K562 (cell line): ENCODE data around the gene RNF214. TPM values are rescaled to one million over a fixed set of nuclear protein-coding genes. Genes with fewer than 3 reads are reported as not detected.
A peak's percentile ranks its signal among the peaks of the same experiment; 100 is the strongest.

Experiments
- ATF1 ChIP-seq, 2 experiments: fragments of 450-650 bp in 1 of 2; IDR thresholded peaks; 2 replicates each; pipeline ENCODE4 v1.6.1; 2016; ENCODE audit warnings: missing compliant biosample characterization in 1 of 2, missing genetic modification characterization in 1 of 2
- CTCFL ChIP-seq: IDR thresholded peaks from 2 replicates; pipeline ENCODE4 v1.6.1; 2011; ENCODE audit warnings: borderline replicate concordance, low read depth, mild to moderate bottlenecking, moderate library complexity, low read length; ENCODE audit not compliant: insufficient read depth, poor library complexity, severe bottlenecking
- DEAF1 ChIP-seq: fragments of 450-650 bp; formaldehyde crosslinking; IDR thresholded peaks from 2 replicates; pipeline ENCODE4 v1.4.0; 2020; ENCODE audit warnings: mild to moderate bottlenecking, moderate library complexity
- EP300 ChIP-seq: IDR thresholded peaks from 2 replicates; pipeline ENCODE4 v1.6.1; 2012; ENCODE audit warnings: low read length, improper control_type of control experiment
- NR2F6 ChIP-seq: fragments of 450-650 bp; formaldehyde crosslinking; IDR thresholded peaks from 2 replicates; pipeline ENCODE4 v1.4.0; 2020; ENCODE audit warnings: mild to moderate bottlenecking
- POLR2G ChIP-seq: fragments of 200-400 bp; formaldehyde crosslinking; IDR thresholded peaks from 2 replicates; pipeline ENCODE4 v1.6.1; 2017; ENCODE audit warnings: low read depth, mild to moderate bottlenecking, antibody characterized with exemption, low read length, moderate library complexity
- RCOR1 ChIP-seq, 2 experiments: IDR thresholded peaks; 2 replicates each; pipeline ENCODE4 v1.6.1; 2012; ENCODE audit warnings: low read depth in 2 of 2, low read length in 2 of 2, borderline replicate concordance in 1 of 2, improper control_type of control experiment in 1 of 2
- SMARCB1 ChIP-seq: IDR thresholded peaks from 2 replicates; pipeline ENCODE4 v1.6.1; 2011; ENCODE audit warnings: improper control_type of control experiment, low read depth; ENCODE audit not compliant: insufficient read length
- TAF1 ChIP-seq: IDR thresholded peaks from 2 replicates; pipeline ENCODE4 v1.6.1; 2011; ENCODE audit warnings: mild to moderate bottlenecking, low read length, moderate library complexity; ENCODE audit not compliant: insufficient read depth, control insufficient read depth, severe bottlenecking; ENCODE audit errors: extremely low read depth
- TRIM24 ChIP-seq, 2 experiments: fragments of 450-650 bp; IDR thresholded peaks; 2 replicates each; pipeline ENCODE4 v1.6.1; 2016
- VEZF1 ChIP-seq: fragments of 200-800 bp; sonication (Bioruptor generic); IDR thresholded peaks from 2 replicates; pipeline ENCODE4 v1.6.1; 2017; ENCODE audit warnings: missing genetic modification characterization, missing compliant biosample characterization
- YBX1 ChIP-seq: fragments of 450-650 bp; IDR thresholded peaks from 2 replicates; pipeline ENCODE4 v1.7.1; 2016; ENCODE audit warnings: mild to moderate bottlenecking
- ZNF224 ChIP-seq: sonication (generic); formaldehyde crosslinking; IDR thresholded peaks from 2 replicates; pipeline ENCODE4 v1.8.0; 2022; ENCODE audit warnings: mild to moderate bottlenecking, missing genetic modification reagents
- ZNF644 ChIP-seq: fragments of 200-800 bp; sonication (Bioruptor generic); IDR thresholded peaks from 2 replicates; pipeline ENCODE4 v1.6.1; 2016; ENCODE audit warnings: low read depth, missing genetic modification characterization, missing compliant biosample characterization
- ZNF668 ChIP-seq: fragments of 250-450 bp; sonication (Bioruptor Pico); IDR thresholded peaks from 2 replicates; pipeline ENCODE4 v1.8.0; 2022; ENCODE audit warnings: mild to moderate bottlenecking, inconsistent platforms
- polyA plus RNA-seq, 8 experiments: library from polyadenylated mRNA; depleted of rRNA in 4 of 8; stranded (reverse) in 5 of 8; unstranded in 3 of 8; fragments of >200 nt; fragmentation: Nextera tagmentation in 2 of 8; fragmentation: Illumina TruSeq in 1 of 8; extraction: Ambion mirVana in 2 of 8; extraction: Trizol in 1 of 8; gene quantifications; 2 replicates each; pipeline versions ENCODE4 v1.2.1 to v1.2.3, GENCODE V29; 2011 to 2014; ENCODE audit warnings: inconsistent platforms in 1 of 8, missing spikeins in 1 of 8
- total RNA-seq, 7 experiments: library from RNA; depleted of rRNA in 6 of 7; stranded (reverse); fragments of >200 nt in 6 of 7; fragmentation: Illumina TruSeq in 2 of 7; extraction: Trizol in 2 of 7; gene quantifications; 2 replicates each; pipeline versions ENCODE4 v1.2.1 to v1.2.3, GENCODE V29; 2011 to 2021; ENCODE audit warnings: low replicate concordance in 1 of 7
- TF ChIP-seq, protein P1 (sequence below): fragments of 200-800 bp; sonication (Bioruptor generic); IDR thresholded peaks from 2 replicates; pipeline ENCODE4 v1.6.1; 2016; ENCODE audit warnings: missing genetic modification characterization, missing compliant biosample characterization

RNF214 gene
- total and polyA plus RNA-seq, 9 of the 15 experiments (the other 6 are each of a cell fraction or from before 2014, with no cell fraction given), result 6.6 to 24.8 (median 11.9) TPM

DNA sequence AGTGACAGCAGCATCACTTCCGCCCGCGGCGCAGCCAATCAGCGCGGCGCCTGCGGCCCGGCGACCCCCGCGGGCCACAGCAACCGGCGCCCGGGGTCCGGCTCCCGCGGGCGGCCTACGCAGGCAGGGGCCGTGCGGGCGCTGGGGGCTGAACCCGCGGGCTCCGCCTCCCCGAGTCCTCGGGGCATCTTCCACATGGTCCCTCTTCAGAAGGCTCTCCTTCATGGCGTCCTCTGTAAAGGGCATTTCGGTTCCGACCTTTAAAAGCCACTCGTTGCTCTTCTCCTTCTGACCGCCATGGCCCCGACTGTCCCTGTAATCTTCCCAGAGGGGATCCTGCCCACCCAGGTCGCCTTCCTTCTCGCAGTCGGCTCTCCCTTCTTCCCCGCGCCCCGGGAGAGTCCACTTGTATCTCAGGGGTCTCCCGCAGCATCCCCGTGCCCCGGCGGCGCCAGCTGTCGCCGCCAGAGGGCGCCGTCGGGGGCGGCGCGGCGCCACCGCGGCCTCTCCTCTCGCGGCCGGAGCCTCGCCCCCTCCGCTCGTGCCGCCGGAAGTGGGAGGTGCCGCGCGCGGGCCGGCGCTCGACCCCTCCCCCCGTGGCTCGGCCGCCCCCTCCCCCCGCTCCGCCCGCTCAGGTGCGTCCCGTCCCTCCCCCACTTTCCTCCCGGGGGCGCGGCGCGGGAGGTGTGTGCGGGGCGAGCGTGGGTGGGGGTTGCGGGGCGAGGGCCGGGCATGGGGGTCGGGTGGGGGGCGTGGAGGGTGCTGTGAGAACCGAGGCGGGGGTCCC is at the start of gene RNF214 (continued):
- TF ChIP-seq RCOR1 (IDR thresholded peaks at IDR 0.05; ENCODE audit: borderline replicate concordance in 1 of 2, low read depth in 2 of 2, low read length in 2 of 2) (peak in 1 of 2 experiments; percentile 48; a peak in 2 of 4 replicates), TAF1 (peak; percentile 81), ZNF668 (0 out of 2 replicates have a peak, but pooled peaks have one; percentile 55), ZNF224 (CRISPR knock-in tag) (no peak), SMARCB1 (no peak), NR2F6 (no peak), CTCFL (peak; percentile 97), ATF1 (CRISPR knock-in tag; IDR thresholded peaks at IDR 0.05) (no peak), ATF1 (tag; IDR thresholded peaks at IDR 0.05) (peak; percentile 63; the same call in 1 of the 2 replicates), EP300 (peak; percentile 29; the same call in 1 of the 2 replicates), TRIM24 (IDR thresholded peaks at IDR 0.05) (no peak), ZNF644 (tag) (no peak), POLR2G (peak; percentile 88), VEZF1 (peak; percentile 92), DEAF1 (CRISPR knock-in tag) (no peak), YBX1 (no peak)
- TF ChIP-seq, protein P1, sequence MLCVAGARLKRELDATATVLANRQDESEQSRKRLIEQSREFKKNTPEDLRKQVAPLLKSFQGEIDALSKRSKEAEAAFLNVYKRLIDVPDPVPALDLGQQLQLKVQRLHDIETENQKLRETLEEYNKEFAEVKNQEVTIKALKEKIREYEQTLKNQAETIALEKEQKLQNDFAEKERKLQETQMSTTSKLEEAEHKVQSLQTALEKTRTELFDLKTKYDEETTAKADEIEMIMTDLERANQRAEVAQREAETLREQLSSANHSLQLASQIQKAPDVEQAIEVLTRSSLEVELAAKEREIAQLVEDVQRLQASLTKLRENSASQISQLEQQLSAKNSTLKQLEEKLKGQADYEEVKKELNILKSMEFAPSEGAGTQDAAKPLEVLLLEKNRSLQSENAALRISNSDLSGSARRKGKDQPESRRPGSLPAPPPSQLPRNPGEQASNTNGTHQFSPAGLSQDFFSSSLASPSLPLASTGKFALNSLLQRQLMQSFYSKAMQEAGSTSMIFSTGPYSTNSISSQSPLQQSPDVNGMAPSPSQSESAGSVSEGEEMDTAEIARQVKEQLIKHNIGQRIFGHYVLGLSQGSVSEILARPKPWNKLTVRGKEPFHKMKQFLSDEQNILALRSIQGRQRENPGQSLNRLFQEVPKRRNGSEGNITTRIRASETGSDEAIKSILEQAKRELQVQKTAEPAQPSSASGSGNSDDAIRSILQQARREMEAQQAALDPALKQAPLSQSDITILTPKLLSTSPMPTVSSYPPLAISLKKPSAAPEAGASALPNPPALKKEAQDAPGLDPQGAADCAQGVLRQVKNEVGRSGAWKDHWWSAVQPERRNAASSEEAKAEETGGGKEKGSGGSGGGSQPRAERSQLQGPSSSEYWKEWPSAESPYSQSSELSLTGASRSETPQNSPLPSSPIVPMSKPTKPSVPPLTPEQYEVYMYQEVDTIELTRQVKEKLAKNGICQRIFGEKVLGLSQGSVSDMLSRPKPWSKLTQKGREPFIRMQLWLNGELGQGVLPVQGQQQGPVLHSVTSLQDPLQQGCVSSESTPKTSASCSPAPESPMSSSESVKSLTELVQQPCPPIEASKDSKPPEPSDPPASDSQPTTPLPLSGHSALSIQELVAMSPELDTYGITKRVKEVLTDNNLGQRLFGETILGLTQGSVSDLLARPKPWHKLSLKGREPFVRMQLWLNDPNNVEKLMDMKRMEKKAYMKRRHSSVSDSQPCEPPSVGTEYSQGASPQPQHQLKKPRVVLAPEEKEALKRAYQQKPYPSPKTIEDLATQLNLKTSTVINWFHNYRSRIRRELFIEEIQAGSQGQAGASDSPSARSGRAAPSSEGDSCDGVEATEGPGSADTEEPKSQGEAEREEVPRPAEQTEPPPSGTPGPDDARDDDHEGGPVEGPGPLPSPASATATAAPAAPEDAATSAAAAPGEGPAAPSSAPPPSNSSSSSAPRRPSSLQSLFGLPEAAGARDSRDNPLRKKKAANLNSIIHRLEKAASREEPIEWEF (CRISPR knock-in tag), result no peak
